Stomach (tissue), 9 donors: Measurements from ENCODE around the gene NRG2. TPM values are rescaled to one million over a fixed set of nuclear protein-coding genes. Genes with fewer than 3 reads are reported as not detected.
A peak's percentile ranks its signal among the peaks of the same experiment; 100 is the strongest.

Source experiments
- DNase-seq, 2 donors: peaks; one replicate each; pipeline versions ENCODE4 v3.0.0 to v3.0.0-alpha.2; 2013 to 2019
- H3K27ac ChIP-seq, 5 donors: fragments of 200-600 bp in 4 of 5; sonication (generic) in 4 of 5; one replicate each; pipeline ENCODE4 v1.5.1; 2013 to 2019; ENCODE audit warnings: mild to moderate bottlenecking in 1 of 5, moderate library complexity in 1 of 5
- H3K27me3 ChIP-seq, 3 donors: fragments of 200-600 bp; sonication (generic); one replicate each; pipeline ENCODE4 v1.5.1; 2017 to 2019; ENCODE audit warnings: mixed run types in 1 of 3
- H3K36me3 ChIP-seq, 4 donors: fragments of 200-600 bp; sonication (generic); 1 replicate in 3 of 4; 2 replicates in 1 of 4; pipeline ENCODE4 v1.5.1; 2016 to 2019
- H3K4me1 ChIP-seq, 4 donors: fragments of 200-600 bp; sonication (generic); one replicate each; pipeline ENCODE4 v1.5.1; 2016 to 2019
- H3K4me3 ChIP-seq, 4 donors: fragments of 200-600 bp; sonication (generic) in 3 of 4; one replicate each; pipeline ENCODE4 v1.5.1; 2016 to 2019; ENCODE audit warnings: mild to moderate bottlenecking in 1 of 4
- H3K9me3 ChIP-seq, 4 donors: fragments of 200-600 bp; sonication (generic); one replicate each; pipeline ENCODE4 v1.5.1; 2016 to 2019
- EP300 ChIP-seq: sonication (generic); formaldehyde crosslinking; IDR thresholded peaks from one replicate; pipeline ENCODE4 v1.6.1; 2017; ENCODE audit warnings: antibody characterized with exemption
- POLR2A ChIP-seq, 4 donors: fragments of 450-650 bp; IDR thresholded peaks; one replicate each; pipeline ENCODE4 v1.6.1; 2016; ENCODE audit warnings: antibody characterized with exemption in 4 of 4, control low read depth in 2 of 4, mild to moderate bottlenecking in 1 of 4, moderate library complexity in 1 of 4
- POLR2AphosphoS5 ChIP-seq, 3 donors: sonication (generic); formaldehyde crosslinking; IDR thresholded peaks; one replicate each; pipeline ENCODE4 v1.6.1; 2016; ENCODE audit warnings: antibody characterized with exemption in 3 of 3
- WGBS, 5 donors: extraction: QIAGEN DNeasy Blood & Tissue Kit in 3 of 5; methylation state at CpG; one replicate each; pipeline versions ENCODE4 v1.1.5 to v1.1.7; 2013 to 2018; 5-methylcytosine and 5-hydroxymethylcytosine counted together
- intact Hi-C: fragments of 100-400 bp; cut with DNase I; formaldehyde crosslinking; loops from one replicate; pipeline ENCODE4 v1.15.1; 2023; ENCODE audit warnings: low total_unique reads
- polyA plus RNA-seq, 3 donors: library from polyadenylated mRNA; stranded (reverse); fragments of 200-250 nt; gene quantifications; one replicate each; pipeline ENCODE4 v1.2.3, GENCODE V29; 2013
- total RNA-seq, 5 donors: library from RNA; depleted of rRNA; stranded (reverse); fragments of >200 nt; gene quantifications; one replicate each; pipeline versions ENCODE4 v1.1.0 to v1.2.3, GENCODE V29; 2014 to 2016
- TF ChIP-seq, protein P1 (sequence below), 7 experiments: fragments of 450-650 bp in 4 of 7; fragments of 200-600 bp in 3 of 7; sonication (generic) in 3 of 7; IDR thresholded peaks; one replicate each; pipeline ENCODE4 v1.5.1; 2016 to 2019; ENCODE audit warnings: antibody characterized with exemption in 7 of 7, control low read depth in 2 of 7, mild to moderate bottlenecking in 1 of 7
- donor health status: healthy with polysubstance abuse.
- donor health status: Bipolar disorder and iron deficiency.
- donor health status: healthy.

The NRG2 gene
- total and polyA plus RNA-seq, 8 donors: 0.25 to 22.2 (median 1.2) TPM; not detected in 1

DNA sequence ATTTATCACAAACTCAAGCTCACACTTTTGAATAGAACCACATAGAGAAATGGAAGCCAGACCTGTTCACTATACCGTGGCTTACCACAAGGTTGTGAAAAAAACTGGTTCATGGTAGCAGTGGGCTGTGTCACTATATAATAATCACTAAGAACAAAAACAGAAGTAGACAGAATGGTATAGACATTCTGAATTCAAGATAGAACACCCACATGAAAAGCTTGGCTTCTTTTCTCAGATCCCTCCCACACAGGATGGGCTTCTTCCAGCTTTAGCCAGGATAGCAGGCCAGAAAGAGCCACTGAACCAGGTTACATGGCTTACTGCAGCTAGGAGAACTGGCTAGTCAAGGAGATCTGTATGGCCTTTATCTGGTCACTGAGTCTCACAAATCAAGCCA is 6.1 kb upstream of the NRG2 start:
- no peak for TF ChIP-seq EP300
- no peak for TF ChIP-seq POLR2AphosphoS5 (IDR thresholded peaks at IDR 0.05)
- TF ChIP-seq, protein P1, sequence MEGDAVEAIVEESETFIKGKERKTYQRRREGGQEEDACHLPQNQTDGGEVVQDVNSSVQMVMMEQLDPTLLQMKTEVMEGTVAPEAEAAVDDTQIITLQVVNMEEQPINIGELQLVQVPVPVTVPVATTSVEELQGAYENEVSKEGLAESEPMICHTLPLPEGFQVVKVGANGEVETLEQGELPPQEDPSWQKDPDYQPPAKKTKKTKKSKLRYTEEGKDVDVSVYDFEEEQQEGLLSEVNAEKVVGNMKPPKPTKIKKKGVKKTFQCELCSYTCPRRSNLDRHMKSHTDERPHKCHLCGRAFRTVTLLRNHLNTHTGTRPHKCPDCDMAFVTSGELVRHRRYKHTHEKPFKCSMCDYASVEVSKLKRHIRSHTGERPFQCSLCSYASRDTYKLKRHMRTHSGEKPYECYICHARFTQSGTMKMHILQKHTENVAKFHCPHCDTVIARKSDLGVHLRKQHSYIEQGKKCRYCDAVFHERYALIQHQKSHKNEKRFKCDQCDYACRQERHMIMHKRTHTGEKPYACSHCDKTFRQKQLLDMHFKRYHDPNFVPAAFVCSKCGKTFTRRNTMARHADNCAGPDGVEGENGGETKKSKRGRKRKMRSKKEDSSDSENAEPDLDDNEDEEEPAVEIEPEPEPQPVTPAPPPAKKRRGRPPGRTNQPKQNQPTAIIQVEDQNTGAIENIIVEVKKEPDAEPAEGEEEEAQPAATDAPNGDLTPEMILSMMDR (IDR thresholded peaks at IDR 0.05): no peak
- no peak for TF ChIP-seq POLR2A (IDR thresholded peaks at IDR 0.05)
- Histone ChIP-seq H3K27ac (no peak overlapping the region), H3K4me1 (no peaks in the 10 kb centered on the region), H3K36me3 (no peaks in the 10 kb centered on the region), H3K9me3 (no peaks in the 10 kb centered on the region), H3K4me3 (no peak overlapping the region), H3K27me3 (peaks cover 0 to 19% (median 8%) of the 10 kb centered on the region in 3 donors)
- no peak for DNase-seq
- intact Hi-C loops: no loop called here
- 70 to 86% (median 84%) methylated on average over 1 of the region's 1 CpG for WGBS, 5 donors

DNA sequence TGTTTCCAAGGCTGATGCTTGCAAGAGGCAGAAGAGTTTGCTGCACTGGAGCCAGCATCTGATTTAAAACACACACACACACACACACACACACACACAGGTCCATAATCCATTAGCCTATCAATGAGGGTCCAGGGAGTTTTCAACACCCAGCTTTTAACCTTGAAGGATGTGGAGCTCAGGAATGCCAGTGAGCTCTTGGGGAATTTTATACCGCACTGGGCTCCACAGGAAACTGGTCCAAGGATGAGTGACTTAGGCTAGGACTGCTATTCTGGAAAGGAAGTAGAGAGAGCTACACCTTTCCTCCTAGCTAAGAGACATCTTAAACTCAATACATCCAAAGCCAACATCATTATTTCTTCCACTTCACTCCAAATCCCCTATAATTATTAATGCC is 942 bp upstream of the NRG2 start:
- intact Hi-C loops: no loop called here
- no peak for DNase-seq
- no peak overlapping the region for H3K27ac ChIP-seq
- no peak overlapping the region for H3K4me3 ChIP-seq
- H3K36me3 ChIP-seq: no peaks in the 10 kb centered on the region
- H3K4me1 ChIP-seq: peaks cover 21 to 39% (median 33%) of the 10 kb centered on the region in 4 donors
- peaks cover 0 to 45% (median 30%) of the 10 kb centered on the region in 3 donors for H3K27me3 ChIP-seq
- 40 to 58% (median 56%) methylated on average over 1 of the region's 1 CpG for WGBS, 5 donors
- H3K9me3 ChIP-seq: no peaks in the 10 kb centered on the region
- TF ChIP-seq, protein P1 (IDR thresholded peaks at IDR 0.05): no peak
- no peak for TF ChIP-seq POLR2AphosphoS5 (IDR thresholded peaks at IDR 0.05)
- TF ChIP-seq EP300: no peak
- no peak for TF ChIP-seq POLR2A (IDR thresholded peaks at IDR 0.05)

DNA sequence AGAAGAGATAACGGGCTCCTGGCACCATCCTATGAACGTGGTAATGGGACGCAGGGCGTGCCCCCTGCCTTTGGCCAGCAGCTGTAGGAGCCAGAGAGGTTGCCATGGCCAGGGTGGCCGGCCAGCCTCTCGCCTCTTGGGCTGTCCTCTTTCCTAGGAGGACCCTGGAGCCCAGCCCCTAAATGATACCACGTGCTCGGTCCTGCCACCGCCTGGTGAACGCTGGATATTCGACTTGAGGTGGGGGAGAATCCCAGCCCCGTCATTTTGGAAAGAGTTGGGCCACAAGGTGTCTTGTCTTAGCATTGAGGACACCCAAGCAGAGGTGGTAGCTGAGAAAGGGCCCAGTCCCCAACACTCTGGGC is 391 bp upstream of the NRG2 start:
- DNase-seq: no peak
- TF ChIP-seq POLR2A (IDR thresholded peaks at IDR 0.05): no peak
- no peak for TF ChIP-seq EP300
- TF ChIP-seq POLR2AphosphoS5 (IDR thresholded peaks at IDR 0.05): no peak
- TF ChIP-seq, protein P1 (IDR thresholded peaks at IDR 0.05): no peak
- 1 to 17% (median 3%) methylated on average over 1 to 12 of the region's 12 CpGs for WGBS, 5 donors
- Histone ChIP-seq H3K4me1 (peaks cover 22 to 43% (median 35%) of the 10 kb centered on the region in 4 donors), H3K27me3 (peaks cover 0 to 45% (median 30%) of the 10 kb centered on the region in 3 donors), H3K36me3 (no peaks in the 10 kb centered on the region), H3K9me3 (no peaks in the 10 kb centered on the region), H3K4me3 (peak overlapping the region; percentile 63 to 84 (median 72)), H3K27ac (peak overlapping the region in 3 of 5 donors; percentile 43 to 79 (median 71))
- intact Hi-C loops: no loop called here

DNA sequence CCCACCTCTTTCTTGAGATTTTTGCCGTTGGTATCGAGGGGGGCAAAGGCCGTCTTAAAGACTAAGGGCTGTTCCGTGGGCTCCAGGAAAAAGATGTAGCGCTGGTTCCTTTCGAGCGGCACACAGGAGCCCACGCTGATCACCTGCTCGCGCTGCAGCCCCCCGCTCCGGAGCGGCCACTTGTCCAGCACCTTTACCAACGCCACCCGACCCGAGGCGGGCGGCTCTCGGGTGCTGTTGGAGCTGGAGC is 781 bp downstream of the NRG2 start:
- peaks cover 0 to 45% (median 30%) of the 10 kb centered on the region in 3 donors for H3K27me3 ChIP-seq
- no peak for DNase-seq
- H3K36me3 ChIP-seq: no peaks in the 10 kb centered on the region
- peak overlapping the region in 4 of 5 donors; percentile 36 to 79 (median 57) for H3K27ac ChIP-seq
- peak overlapping the region; percentile 63 to 84 (median 72) for H3K4me3 ChIP-seq
- no peak for TF ChIP-seq POLR2A (IDR thresholded peaks at IDR 0.05)
- TF ChIP-seq, protein P1 (IDR thresholded peaks at IDR 0.05): no peak
- no peak for TF ChIP-seq EP300
- no peak for TF ChIP-seq POLR2AphosphoS5 (IDR thresholded peaks at IDR 0.05)
- intact Hi-C loops: no loop called here
- no peaks in the 10 kb centered on the region for H3K9me3 ChIP-seq
- peaks cover 28 to 50% (median 41%) of the 10 kb centered on the region in 4 donors for H3K4me1 ChIP-seq
- WGBS, 5 donors: 0 to 1% (median 0%) methylated on average over 16 to 19 of the region's 19 CpGs
